Measurements from ENCODE around the gene CCDC6.
A peak's percentile ranks its signal among the peaks of the same experiment; 100 is the strongest.
"Not testable (repeated sequence)": the region's sequence is repeated elsewhere in the genome, so short reads cannot be mapped to it uniquely, and the experiment has no call there.

The CCDC6 gene

DNA sequence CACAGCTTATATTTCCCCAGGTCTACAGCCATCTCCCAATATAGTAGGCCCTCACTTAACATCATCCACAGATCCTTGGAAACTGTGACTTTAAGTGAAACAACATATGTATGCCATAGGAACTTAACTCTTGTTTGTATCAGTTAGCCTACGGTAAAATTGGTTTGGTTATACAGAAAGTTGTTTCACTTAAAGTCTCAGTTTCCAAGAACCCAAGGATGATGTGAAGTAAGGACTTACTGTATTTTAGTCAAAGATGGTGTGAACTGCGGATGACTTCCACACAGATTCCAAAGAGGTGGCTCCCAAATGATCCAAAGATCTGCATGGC lies 96.7 kb downstream of the CCDC6 start:
- no peak for DNase-seq (ENCODE audit: low read depth)

DNA sequence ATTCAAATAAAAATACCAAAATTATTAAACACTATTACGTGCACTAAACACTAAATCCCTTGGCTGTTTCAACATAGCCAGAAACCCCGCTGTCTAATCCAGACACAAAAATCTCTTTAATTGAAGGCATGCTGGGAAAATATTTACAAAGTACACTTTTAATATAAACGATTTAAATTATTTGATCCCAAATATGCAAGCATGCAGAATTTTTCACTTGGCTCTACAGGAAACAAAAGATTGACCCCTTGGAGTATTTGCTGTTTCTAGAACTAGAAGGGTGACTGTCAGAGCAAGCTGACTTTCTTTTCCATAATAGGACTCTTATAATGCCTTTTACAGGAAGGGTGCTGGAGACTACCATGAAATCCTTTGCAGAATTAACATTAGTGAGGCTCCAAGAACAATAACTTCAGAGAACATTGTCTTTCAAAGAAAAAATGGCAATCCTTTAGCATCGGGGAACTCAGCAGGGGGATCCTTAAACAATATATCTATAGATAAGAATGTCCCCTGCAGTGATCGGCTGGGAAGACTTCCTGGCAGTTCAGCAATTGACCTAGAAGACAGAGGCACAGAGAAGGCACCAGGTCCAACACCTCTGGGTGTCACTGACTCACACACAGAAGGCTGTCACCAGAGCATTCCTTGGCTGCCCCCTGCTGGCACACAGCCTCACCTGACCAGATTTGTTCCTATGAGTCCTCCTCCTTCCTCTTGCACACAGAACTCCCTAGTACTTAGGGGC lies 97.3 kb downstream of the CCDC6 start:
- peak; percentile 21 for DNase-seq (ENCODE audit: low read depth)

DNA sequence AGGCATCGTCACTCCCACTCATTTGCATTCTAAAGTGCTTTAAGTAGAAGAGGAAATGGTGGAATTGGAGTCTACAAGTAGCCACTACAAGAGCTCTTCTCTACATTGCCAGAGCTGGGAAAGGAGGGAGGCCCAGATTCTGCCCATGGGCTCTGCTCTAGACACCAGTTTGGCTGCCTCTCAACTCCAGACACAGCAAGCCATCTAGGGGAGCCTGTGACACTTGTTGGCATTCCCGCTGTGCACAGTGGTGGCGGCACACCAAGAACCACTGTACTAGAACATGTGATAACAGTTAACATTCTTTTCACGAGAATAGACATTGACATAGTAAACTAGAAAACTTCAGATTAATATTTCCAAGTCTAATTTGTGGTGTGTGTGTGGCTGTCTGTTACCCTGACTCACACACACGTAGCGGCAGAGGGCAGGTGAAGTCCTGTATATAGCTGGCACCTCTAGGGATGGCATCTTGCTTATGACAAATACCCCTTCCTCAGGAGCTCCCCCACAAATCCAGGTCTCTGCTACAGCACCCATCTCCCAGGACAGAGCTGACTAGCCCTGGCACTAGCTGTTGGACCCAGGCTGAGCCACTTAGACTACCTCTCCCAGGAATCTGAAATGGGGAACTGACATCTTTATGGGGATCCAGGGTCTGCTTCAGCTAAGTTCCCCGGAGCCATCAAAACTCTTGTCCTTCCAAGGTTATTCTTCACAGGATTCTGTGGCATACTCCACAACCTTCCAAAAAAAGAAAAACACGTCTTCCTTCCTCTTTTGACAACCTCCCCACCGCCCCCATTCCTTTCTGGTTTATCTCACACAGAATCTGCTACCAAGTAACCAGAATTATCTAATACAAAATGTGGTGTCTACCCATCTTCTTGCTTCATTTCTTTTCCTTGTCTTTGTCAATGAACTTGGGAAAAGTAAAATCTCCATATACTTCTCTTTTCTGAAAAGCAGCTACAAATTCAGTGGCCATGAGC lies 98.4 kb downstream of the CCDC6 start:
- no peak for DNase-seq (ENCODE audit: low read depth)

DNA sequence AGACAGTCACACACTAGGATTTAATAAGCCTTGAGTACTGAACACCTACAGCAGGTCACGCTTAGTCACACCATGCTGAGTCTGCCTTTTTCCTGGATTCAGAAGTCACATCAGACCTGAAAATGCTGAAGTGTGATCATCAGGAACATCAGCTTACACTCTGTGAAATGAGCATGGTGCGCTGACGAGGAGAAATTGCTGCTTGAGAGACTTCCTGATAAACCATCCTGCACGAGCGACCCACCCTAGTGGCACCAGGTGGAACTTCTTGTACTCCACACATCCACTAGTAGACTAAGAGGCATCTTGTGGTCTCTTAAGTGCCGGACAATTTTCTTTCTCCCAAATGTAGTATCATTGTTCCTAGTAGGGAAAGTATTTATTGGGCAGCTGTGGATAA lies 101.3 kb downstream of the CCDC6 start:
- DNase-seq (ENCODE audit: low read depth), result no peak

DNA sequence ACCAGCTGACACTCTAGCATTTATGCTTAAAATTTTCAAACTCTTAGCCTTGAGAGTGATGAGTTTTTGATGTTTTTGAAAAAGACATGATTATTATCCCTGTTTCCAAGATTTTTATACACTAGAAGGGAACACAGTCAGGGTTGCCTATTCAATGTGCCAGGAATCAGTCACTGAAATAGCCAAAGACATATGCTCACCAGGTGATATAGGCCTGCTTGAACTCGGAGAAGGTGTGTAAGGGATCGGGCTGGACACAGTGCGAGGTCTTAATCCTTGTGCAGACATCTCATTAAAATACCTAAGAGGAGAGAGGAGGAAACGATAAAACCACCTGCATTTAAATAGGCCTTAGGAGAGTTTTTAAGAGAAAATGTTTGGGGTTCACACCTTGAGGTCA lies 102.1 kb downstream of the CCDC6 start:
- DNase-seq (ENCODE audit: low read depth), result no peak

DNA sequence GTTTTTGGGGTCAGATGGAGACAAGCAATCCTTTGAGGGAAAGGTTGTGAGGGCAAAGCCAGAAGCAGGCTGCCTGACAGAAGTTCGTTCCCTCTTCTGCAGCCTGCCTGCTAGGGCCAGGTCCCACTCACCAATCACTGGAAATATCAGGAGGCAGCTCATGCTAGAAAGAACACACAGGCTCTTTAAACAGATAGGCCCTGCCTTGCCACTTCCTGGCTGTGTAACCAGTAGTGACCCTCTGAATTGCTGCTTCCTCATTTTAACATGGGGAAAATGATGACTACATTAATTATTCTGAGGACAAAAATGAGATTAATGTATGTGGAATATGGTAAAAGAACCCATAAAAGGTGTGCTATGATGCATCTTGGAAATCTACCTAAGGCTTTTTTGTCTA lies 102.6 kb downstream of the CCDC6 start:
- DNase-seq (ENCODE audit: low read depth), result no peak

DNA sequence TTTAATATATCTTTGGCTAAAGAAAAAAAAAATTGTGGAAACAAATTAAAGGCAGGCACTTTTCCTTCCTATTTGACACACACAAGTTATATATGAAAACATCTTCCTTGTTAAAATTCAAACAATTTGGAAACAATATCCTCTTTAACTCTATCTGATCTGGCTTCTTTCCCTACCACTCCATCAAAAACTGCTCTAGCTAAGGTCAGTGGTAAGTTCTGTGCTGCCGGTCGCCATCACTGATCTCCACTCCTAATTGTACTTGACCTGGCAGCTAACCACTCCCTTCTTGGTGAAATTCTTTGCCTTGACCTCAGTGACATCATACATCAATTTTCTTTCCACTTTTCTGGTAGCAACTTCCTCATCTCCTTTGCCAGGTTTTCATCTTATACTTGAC lies 105.2 kb downstream of the CCDC6 start:
- no peak for DNase-seq (ENCODE audit: low read depth)

DNA sequence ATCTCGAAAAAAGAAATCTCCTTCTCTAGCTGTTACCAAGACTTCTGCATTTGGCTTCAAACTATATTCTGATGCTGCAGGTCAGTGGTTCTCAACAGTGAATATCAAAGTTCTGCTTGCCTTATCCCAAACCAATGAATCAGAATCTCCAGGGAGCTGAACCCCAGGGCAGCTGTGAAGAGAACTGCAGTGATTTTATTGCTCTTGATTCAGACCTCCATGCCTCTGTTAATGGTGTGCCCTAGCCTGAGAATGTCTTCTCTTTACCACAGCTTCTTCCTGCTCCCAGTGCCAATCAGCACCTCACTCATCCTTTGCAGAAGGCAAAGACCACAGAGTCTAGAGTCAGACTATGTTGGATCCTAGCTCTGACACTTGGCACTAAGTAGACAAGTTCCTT lies 106.9 kb downstream of the CCDC6 start:
- DNase-seq (ENCODE audit: low read depth), result no peak

DNA sequence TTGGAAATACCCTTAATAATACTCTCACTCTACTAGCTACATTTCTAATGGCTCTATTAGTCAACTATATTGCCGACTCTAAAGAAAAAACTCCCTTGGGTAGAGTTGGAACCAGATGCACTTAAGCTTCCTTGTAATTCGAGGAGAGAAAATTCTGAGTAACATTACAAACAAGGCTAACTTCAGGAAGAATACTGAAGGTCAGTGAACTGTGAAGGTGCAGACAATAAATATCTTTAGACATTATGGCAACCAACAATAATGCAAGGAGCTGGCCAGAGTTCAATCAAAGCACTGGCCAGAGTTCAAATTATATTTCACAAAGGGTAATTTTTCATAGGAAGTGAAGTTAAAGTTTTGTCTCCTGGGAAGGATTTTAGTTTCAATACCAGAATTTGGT lies 112.4 kb downstream of the CCDC6 start:
- peak; percentile 43 for DNase-seq (ENCODE audit: low read depth)

DNA sequence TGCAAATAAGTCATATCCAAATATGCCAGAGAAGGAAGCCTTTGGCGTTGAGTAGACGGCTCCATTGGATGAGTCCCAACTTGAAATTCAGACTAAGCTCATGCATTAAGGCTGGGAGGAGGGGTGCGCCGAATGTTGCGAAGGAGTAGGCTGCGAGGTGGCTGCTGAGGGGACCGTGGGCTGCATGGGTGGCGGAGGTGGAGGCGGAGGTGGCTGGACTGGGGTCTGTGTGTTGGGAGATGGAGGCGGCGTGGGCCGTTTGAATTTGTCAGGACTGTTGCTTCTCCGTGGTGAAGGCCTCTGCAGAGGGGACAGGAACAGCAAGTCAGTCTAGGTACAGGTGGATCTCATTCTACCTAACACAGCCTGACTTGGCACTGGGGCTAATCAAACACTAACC lies 113.5 kb downstream of the CCDC6 start:
- DNase-seq (ENCODE audit: low read depth), result no peak

DNA sequence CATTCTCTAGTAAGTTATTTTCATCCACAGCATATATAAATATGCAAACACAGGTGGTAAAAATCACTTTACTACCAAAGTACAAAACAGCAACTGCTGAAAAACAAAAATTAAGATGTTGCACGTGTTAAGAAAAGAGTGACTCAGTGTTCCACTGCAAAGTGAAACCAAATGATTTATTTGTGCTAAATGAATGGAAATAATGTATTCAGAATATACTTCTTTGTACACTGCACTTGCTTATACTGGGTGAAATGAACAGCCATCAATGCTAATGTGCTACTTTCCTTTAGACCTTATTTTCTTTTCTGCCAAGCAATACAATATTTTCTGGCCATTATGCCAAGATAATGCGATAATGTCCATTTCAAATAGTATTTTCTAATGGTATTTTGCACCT lies 114.8 kb downstream of the CCDC6 start:
- DNase-seq (ENCODE audit: low read depth), result no peak

DNA sequence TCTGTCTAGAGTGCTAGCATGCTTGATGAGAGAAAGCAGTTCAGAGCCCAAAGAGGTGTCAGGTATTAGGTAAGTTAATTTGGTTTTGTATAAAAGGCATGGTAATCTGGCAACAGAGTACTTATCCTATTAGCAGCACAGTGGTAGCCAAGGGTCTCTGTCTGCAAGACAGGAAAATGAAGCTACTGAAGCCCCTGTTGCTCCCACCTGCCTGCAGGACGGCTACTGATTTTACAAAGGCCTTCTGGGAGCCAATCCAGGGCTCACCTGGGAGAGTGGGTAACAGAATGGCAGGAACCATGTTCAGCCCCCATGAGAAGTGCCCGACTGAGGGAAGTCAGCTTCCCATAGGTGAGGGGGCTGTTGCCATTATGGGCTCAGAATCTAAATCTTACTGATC lies 116.3 kb downstream of the CCDC6 start:
- DNase-seq (ENCODE audit: low read depth), result not testable (repeated sequence)

DNA sequence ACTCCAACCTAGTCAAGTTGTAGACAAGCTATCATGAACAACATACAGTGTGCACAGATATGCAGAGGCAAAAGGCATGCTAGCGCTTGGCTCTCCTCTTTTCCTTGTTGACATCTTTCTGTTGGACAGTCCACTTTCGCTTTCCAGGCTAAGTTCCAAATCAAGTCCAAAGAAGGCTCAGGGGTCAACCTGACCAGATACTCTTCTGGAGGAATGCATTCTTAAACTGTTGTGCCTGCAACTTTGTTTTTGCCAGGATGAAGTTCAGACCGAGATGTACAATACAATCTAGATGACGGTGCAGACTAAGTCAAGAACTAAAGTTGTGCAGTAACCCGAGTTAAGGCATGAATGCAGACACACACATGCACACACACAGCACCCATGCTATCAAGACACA lies 117.4 kb downstream of the CCDC6 start:
- DNase-seq (ENCODE audit: low read depth), result not testable (repeated sequence)

DNA sequence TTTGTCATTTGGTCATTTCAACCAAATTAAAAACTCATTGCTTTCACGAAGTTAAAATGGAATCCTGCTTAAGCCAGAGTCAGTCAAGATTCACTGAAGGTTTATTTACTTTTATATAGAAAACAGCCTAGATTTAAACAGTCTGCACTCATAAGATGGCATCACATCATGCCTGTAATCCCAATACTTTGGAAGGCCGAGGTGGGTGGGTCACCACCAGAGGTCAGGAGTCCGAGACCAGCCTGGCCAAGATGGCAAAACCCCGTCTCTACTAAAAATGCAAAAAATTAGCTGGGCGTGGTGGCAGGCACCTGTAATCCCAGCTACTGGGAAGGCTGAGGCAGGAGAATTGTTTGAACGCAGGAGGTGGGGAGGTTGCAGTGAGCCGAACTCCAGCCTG lies 119.3 kb downstream of the CCDC6 start:
- DNase-seq (ENCODE audit: low read depth), result not testable (repeated sequence)

DNA sequence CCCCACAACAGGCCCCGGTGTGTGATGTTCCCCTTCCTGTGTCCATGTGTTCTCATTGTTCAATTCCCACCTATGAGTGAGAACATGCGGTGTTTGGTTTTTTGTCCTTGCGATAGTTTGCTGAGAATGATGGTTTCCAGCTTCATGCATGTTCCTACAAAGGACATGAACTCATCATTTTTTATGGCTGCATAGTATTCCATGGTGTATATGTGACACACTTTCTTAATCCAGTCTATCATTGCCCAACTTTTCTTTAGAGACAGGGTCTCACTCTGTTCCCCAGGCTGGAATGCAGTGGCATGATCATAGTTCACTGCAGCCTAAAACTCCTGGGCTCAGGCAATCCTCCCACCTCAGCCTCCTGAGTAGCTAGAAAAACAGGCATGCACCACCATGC lies 120.9 kb downstream of the CCDC6 start:
- DNase-seq (ENCODE audit: low read depth), result not testable (repeated sequence)

DNA sequence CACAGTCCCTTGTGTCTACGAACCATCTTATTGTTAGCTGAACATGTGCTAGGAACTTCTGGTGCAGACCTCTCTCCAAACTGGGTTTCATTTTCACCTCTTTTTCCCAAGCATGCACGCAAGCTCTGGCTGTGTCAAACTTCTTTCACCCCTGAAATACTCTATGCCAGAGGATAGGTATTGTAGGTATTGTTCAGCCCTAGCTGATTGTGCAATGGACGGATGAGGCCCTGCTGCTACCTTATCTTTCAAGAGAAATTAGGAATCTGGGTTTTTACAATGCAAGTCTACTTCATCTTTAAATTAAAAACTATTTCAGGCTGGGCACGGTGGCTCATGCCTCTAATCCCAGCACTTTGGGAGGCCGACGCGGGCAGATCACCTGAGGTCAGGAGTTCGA lies 124.8 kb downstream of the CCDC6 start:
- no peak for DNase-seq (ENCODE audit: low read depth)

DNA sequence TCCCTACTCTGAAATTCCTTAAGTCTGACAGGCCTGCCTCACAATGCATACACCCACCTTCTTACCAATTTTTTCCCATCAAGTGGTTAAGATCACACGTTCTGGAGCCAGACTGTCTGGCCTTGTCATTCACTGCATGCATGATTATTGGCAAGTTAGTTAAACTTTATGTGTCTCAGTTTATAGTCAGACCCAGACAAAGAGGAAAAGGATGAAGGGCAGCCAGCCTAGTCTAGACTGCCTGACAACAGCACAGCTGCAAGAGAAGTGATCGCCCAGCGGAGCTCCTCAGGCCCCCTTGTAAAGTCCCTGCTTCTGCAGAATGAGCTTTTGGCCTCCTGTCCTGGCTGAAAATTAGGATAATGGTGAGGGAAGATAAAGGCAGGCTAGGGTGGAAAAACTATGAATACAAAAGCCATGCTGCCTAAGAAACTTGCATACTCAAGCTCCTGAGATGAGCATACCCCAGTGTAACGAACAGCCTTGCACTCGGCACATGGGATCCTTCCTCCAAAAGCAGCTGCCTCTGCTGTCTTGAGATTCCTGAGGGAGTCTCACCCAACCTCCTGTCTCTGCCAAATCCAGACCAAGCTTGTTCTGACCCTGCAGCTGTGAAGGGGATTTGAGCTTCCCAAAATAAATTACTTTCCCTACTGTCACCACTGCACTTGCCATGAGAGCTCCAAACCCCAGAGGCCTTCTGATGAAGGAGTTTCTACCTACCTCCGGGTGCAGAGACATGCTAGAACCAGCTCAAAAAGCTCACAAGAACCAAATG lies 126.4 kb downstream of the CCDC6 start:
- no peak for DNase-seq (ENCODE audit: low read depth)

DNA sequence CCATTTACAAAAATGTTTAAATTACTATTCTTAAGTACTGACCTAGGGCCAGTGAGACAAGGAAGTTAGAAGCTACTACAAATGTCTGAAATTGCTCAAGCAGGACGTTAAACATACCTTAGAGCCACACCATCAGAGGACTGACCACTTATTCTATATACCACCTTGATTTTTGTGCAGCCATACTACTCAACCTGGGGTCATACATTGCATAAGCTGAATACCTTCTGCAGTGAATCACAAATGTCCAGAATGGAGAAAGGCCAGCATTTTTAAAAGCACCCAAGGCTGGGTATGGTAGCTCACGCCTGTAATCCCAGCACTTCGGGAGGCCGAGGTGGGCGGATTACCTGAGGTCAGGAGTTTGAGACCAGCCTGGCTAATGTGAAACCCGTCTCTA lies 131.9 kb downstream of the CCDC6 start:
- DNase-seq (ENCODE audit: low read depth), result no peak

DNA sequence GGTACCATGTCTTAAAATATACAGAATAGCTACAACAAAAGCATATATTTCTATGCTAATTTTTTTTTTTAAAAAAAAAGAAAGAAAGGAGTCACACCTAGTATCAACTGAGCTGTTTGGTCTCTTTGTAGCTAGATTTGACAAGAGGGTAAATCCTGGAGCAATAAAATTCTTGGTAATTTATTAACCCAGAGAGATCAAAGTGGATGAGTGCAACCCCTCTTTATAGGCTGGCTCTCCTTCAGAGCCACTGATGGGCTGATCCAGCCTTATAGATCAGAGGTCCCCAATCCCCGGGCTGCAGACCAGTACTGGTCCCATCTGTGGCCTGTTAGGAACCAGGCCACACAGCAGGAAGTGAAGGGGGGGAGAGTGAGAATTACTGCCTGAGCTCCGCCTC lies 133.3 kb downstream of the CCDC6 start:
- no peak for DNase-seq (ENCODE audit: low read depth)

DNA sequence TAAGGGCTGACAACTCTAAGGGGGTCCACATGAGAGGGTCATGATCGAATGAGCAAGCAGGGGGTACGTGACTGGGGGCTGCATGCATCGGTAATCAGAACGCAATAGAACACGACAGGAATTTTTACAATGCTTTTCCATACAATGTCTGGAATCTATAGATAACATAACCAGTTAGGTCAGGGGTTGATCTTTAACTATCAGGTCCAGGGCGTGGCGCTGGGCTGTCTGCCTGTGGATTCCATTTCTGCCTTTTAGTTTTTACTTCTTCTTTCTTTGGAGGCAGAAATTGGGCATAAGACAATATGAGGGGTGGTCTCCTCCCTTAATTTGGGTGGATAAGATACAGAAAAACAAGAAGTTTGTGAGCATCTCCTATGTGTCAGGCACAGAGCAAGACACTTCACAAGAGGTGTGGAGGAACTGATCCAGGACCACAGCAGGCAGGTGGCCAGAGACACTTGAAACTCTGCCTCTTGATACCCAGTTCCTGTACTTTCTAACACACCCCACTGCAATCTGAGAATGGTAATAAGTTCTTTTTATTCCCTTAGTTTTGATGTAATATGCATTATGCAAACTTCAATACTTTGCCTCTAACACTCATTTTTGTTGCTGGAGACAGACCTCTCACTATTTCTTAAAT lies 135.1 kb downstream of the CCDC6 start:
- DNase-seq (ENCODE audit: low read depth), result no peak

DNA sequence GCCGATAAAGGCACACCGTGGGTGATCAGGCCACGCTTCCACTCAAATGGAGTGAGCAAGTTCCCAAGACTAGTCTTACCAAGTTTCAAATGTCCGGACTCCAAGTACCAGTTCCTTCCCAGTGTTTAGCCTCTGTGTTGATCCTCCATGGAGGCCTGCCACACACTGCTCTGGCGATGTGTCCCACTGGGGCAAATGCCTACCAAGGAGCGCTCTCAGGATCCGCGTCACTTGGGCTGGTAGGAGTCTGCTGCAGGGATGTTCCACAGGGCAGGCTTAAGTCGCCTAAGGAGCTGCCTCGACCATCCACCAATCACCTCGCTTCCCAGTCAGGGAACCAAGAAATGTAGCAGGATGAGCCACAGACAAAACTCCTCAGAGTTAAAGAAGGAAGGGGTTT lies 135.7 kb downstream of the CCDC6 start:
- no peak for DNase-seq (ENCODE audit: low read depth)

DNA sequence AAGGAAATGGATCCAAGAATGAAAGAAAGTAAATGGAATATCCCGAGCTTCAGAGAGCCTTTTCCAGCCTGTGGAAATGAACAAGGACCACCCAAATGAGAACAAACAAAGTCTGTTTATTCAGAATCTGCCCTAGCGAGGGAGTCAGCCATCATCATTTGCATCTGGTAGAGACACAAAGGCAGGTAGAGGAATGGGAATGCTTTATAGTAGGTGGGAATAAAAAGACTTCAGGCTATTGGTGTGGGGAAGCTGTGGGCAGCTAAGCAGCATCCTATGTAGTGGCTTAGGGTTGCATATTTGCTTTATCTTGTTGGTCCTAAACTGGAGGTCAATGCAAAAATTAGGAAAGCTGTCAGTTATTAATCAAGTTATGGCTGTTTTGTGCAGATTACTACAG lies 143.9 kb downstream of the CCDC6 start:
- no peak for DNase-seq (ENCODE audit: low read depth)
